Liver (tissue), 3 donors: Measurements from ENCODE around the gene NASP.

Experiments
- ATF3 ChIP-seq: IDR thresholded peaks from 2 replicates; pipeline ENCODE4 v1.6.1; 2016; ENCODE audit warnings: antibody characterized with exemption
- CTCF ChIP-seq: fragments of 150-350 bp; IDR thresholded peaks from 2 replicates; pipeline ENCODE4 v1.5.1; 2017; ENCODE audit warnings: improper control_type of control experiment, low read depth, low read length; ENCODE audit not compliant: missing input control
- FOXA1 ChIP-seq: IDR thresholded peaks from 2 replicates; pipeline ENCODE4 v1.6.1; 2016; ENCODE audit warnings: antibody characterized with exemption
- MAX ChIP-seq: IDR thresholded peaks from 2 replicates; pipeline ENCODE4 v1.6.1; 2016; ENCODE audit warnings: antibody characterized with exemption
- NR2F2 ChIP-seq: IDR thresholded peaks from 2 replicates; pipeline ENCODE4 v1.6.1; 2016; ENCODE audit warnings: antibody characterized with exemption
- RAD21 ChIP-seq, 2 donors: IDR thresholded peaks; 2 replicates each; pipeline ENCODE4 v1.6.1; 2016; ENCODE audit warnings: antibody characterized with exemption in 2 of 2, mild to moderate bottlenecking in 2 of 2
- REST ChIP-seq: IDR thresholded peaks from 2 replicates; pipeline ENCODE4 v1.6.1; 2016; ENCODE audit warnings: antibody characterized with exemption, mild to moderate bottlenecking
- RXRA ChIP-seq, 2 donors: IDR thresholded peaks; 2 replicates each; pipeline ENCODE4 v1.6.1; 2017 to 2018; ENCODE audit warnings: antibody characterized with exemption in 2 of 2, mild to moderate bottlenecking in 1 of 2
- SP1 ChIP-seq: IDR thresholded peaks from 2 replicates; pipeline ENCODE4 v1.6.1; 2018; ENCODE audit warnings: antibody characterized with exemption, mild to moderate bottlenecking
- TAF1 ChIP-seq: conservative IDR thresholded peaks from 2 replicates; pipeline ENCODE4 v1.6.1; 2016; ENCODE audit warnings: antibody characterized with exemption, mild to moderate bottlenecking
- ZBTB33 ChIP-seq: IDR thresholded peaks from 2 replicates; pipeline ENCODE4 v1.6.1; 2016; ENCODE audit warnings: antibody characterized with exemption
- donor health status: healthy.
- donor health status: healthy.

GRCh38 chr1:45563843-45564242, 20.0 kb upstream of the NASP start:
- no peak for TF ChIP-seq CTCF
- TF ChIP-seq SP1: no peak
- no peak for TF ChIP-seq ZBTB33
- TF ChIP-seq TAF1: no peak
- no peak for TF ChIP-seq RAD21 (IDR thresholded peaks at IDR 0.05)
- no peak for TF ChIP-seq MAX
- TF ChIP-seq RXRA (IDR thresholded peaks at IDR 0.05): no peak
- TF ChIP-seq ATF3: no peak
- no peak for TF ChIP-seq NR2F2
- TF ChIP-seq REST: no peak
- no peak for TF ChIP-seq FOXA1
